Left renal pelvis (tissue), 4 donors: Measurements from ENCODE around the gene MCM5. TPM values are rescaled to one million over a fixed set of nuclear protein-coding genes. Genes with fewer than 3 reads are reported as not detected.
"Not testable (repeated sequence)": the region's sequence is repeated elsewhere in the genome, so short reads cannot be mapped to it uniquely, and the experiment has no call there.

Experiments used
- DNase-seq, 4 donors: peaks; one replicate each; pipeline ENCODE4 v3.0.0-alpha.2; 2013; ENCODE audit warnings: low read depth in 4 of 4, low spot score in 3 of 4
- polyA plus RNA-seq, 4 donors: library from polyadenylated mRNA; unstranded; fragments of 120-200 nt; gene quantifications; one replicate each; pipeline ENCODE4 v1.2.1, GENCODE V29; 2013; ENCODE audit not compliant: insufficient read length in 4 of 4

Gene MCM5
- polyA plus RNA-seq, 4 donors: 59.1 to 74.6 (median 64.5) TPM

DNA sequence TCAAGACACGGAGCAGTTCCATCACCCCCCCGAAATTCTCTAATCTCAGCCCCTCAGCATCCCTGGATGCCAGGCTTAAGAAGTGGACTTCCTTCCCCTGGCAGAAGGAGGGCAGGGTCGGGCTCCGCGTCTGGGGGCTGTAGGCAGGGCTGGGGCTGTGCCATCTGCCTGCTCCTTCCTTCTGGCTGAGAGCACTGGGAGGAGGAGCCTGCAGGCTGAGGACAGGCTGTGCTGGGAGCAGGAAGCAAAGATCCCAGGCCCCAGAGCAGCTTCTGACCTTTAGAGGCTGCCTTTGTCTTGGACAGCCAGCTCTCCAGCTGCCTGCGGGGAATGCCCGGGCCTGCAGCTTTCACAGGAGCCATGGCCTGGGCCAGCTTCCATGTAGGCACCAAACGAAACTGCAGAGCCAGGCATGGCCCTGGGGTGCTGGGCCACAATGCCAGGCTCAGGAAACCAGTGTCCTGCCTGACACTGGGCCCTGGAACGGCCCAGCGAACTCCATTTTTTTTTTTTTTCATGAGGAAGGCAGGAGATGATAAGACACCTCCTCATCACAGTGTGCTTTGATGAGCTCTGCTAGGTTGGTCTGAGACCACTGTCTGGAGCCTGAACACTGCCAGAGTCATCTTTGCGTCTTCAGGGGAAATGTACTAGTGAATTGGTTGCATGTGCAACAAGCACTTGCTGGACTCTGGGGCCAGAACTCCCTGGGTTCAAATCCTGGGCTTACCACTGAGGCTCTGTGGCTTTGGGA lies 67.9 kb downstream of the MCM5 start:
- DNase-seq: no peak

DNA sequence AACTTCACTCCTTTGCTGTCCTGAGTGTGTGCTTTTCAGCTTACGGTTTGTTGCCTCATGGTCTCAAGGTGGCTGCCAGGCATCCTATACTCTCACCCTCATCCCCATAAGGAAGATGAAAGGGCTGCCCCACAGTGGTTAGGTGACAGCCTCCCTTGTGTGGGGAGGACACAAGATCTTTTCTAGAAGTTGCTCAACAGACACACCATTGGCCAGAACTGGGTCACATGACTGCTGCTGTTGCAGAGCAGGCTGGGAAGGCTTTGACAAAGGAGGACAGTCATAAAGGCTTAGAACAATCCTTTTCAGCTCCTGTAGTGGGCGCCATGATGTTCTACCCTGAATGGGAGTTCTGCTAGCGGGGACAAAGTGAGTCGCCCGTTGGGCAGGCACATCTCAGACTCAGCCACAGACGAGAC lies 71.0 kb downstream of the MCM5 start:
- no peak for DNase-seq

DNA sequence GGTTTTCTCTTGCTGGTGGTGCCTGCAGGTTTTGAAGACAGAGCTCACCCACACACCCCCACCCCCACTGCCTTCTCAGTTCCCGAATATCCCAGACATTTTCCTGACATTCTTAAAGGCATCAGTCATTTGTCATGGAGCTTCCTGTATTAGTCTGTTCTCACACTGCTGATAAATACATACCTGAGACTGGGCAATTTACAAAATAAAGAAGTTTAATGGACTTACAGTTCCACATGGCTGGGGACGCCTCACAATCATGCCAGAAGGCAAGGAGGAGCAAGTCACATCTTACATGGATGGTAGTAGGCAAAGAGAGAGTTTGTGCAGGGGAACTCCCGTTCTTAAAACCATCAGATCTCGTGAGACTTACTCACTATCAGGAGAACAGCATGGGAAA lies 71.6 kb downstream of the MCM5 start:
- DNase-seq: not testable (repeated sequence)

DNA sequence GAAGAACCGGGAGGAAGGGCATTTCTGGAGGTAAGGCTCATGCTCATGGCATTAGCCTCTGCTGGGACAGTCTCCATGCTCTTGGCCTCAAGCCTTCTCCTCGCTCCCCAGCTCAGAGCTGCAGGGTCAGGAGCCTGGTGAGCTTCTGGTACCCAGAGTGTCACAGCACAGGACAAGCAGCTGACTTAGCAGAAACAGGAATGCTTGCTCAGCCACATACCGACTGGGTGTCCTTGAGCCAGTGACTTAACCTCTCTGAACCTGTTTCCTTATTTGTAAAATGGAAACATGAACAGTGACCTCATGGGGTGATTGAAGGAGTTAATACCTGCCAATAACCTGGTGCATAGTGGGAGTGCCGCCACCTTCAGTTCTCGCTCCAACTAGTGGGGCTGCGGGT lies 72.5 kb downstream of the MCM5 start:
- no peak for DNase-seq

DNA sequence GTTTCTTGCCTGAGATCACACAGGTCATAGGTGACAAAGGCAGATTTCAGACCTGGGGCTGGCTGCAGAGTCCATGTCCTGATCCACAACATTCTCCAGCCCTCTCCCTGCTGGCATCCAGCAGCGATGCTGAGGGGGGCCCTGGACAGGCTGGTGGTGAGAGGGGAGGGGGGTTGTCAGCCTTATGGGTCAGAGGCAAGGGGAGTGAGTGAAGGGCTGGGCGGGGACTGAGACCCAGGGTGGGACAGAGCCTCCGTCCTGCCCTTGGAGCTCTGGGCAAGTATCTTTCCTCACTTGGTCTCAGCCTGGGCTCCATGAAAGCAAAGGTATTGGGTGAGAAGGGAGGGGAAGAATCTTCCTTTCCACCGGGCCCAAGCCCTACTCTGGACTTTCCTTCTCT lies 74.0 kb downstream of the MCM5 start:
- no peak for DNase-seq

Other genes starting within 250 kb of the MCM5 start
- gene HMGXB4, start 142.6 kb upstream of the MCM5 start, polyA plus RNA-seq: 10 to 100 TPM; 28.3 to 31.7 (median 29.4) TPM
- 10 to 100 TPM; 33.6 to 38.7 (median 36.7) TPM for gene TOM1, start 100.2 kb upstream of the MCM5 start, polyA plus RNA-seq
- 10 to 100 TPM; 20.0 to 50.5 (median 37.2) TPM for gene HMOX1, start 19.0 kb upstream of the MCM5 start, polyA plus RNA-seq
- gene RASD2, start 140.7 kb downstream of the MCM5 start, polyA plus RNA-seq: 1 to 10 TPM; 1.5 to 3.0 (median 2.0) TPM
- not detected for gene MB, start 217.2 kb downstream of the MCM5 start, polyA plus RNA-seq
- gene APOL6, start 248.3 kb downstream of the MCM5 start, polyA plus RNA-seq: 1 to 10 TPM; 3.7 to 4.4 (median 4.2) TPM